HUES6 (cell line): ENCODE data around the gene ARID5B.

Source experiments
- H3K27ac ChIP-seq: 2 replicates; pipeline ENCODE4 v1.7.0; 2013; ENCODE audit warnings: low read depth, mild to moderate bottlenecking, low read length, inconsistent platforms
- H3K27me3 ChIP-seq: 2 replicates; pipeline ENCODE4 v1.6.1; 2013; ENCODE audit warnings: low read length; ENCODE audit not compliant: control insufficient read depth, insufficient read depth
- H3K36me3 ChIP-seq: 2 replicates; pipeline ENCODE4 v1.6.1; 2013; ENCODE audit warnings: low read length; ENCODE audit not compliant: control insufficient read depth, insufficient read depth
- H3K4me1 ChIP-seq: 2 replicates; pipeline ENCODE4 v1.6.1; 2013; ENCODE audit warnings: low read length; ENCODE audit not compliant: control insufficient read depth, insufficient read depth
- H3K4me3 ChIP-seq: 2 replicates; pipeline ENCODE4 v1.5.1; 2013; ENCODE audit warnings: low read depth, low read length
- H3K9ac ChIP-seq: one replicate; pipeline ENCODE4 v1.6.1; 2013; ENCODE audit warnings: mild to moderate bottlenecking, low read length
- H3K9me3 ChIP-seq: 2 replicates; pipeline ENCODE4 v1.6.1; 2013; ENCODE audit warnings: low read depth, low read length; ENCODE audit not compliant: control insufficient read depth, insufficient read depth

Gene ARID5B

DNA sequence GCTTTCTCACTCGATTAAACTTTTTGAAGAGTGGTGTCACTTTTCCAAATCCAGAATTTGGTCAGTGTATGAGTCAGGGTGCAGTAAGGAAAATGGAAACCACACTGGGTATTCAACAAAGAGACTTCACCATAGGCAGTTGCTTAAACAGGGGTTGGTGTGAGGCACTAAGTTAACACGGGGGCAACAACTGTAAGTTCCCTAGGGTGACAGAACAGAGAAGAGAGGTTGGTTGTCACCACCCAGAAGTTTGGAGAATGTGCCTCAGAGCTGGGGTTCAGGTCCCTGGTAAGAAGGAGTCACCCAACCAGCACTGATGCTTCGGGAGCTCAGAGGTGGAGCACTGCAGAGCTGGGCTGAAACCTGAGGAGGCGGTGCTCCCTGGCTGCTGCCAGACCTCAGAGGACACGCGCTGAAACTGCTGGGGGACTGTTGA is 170.4 kb downstream of the ARID5B start:
- Histone ChIP-seq H3K27me3 (no peaks in the 10 kb centered on the region), H3K36me3 (no peaks in the 10 kb centered on the region), H3K4me3 (no peak overlapping the region), H3K9ac (no peak overlapping the region), H3K4me1 (peaks cover 8% of the 10 kb centered on the region; the same call in 1 of the 2 replicates), H3K9me3 (no peaks in the 10 kb centered on the region), H3K27ac (no peak overlapping the region)

GRCh38 chr10:62072901-62073300 is 171.4 kb downstream of the ARID5B start:
- Histone ChIP-seq H3K4me1 (peaks cover 8% of the 10 kb centered on the region; the same call in 1 of the 2 replicates), H3K9ac (no peak overlapping the region), H3K27ac (no peak overlapping the region), H3K4me3 (no peak overlapping the region), H3K27me3 (no peaks in the 10 kb centered on the region), H3K36me3 (no peaks in the 10 kb centered on the region), H3K9me3 (no peaks in the 10 kb centered on the region)

- Histone ChIP-seq H3K36me3 (no peaks in the 10 kb centered on the region), H3K27me3 (no peaks in the 10 kb centered on the region), H3K4me1 (peaks cover 8% of the 10 kb centered on the region; the same call in 1 of the 2 replicates), H3K9ac (no peak overlapping the region), H3K27ac (no peak overlapping the region), H3K4me3 (no peak overlapping the region), H3K9me3 (no peaks in the 10 kb centered on the region)
These were observed 171.9 kb downstream of the ARID5B start for GRCh38 chr10:62073429-62073828.

DNA sequence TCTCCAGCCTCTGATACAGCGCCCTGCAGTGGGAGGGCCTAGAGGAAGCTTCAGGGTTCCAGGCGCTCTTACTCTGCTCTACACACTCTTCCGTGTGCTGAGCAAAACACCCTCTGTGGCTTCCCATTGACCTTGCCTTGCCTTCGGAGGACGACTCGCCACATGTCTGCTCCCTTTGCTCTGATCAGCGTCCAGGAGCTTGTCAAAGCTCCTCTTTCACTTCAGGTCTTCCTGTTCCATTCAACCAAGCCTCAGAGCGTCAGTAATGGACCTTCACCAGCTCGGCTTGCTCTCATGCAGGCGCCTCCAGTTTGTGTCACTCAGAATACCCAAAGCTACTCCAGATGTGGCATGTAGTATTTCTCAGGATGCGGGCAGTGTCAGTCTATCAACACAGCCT is 173.9 kb downstream of the ARID5B start:
- H3K9me3 ChIP-seq = no peaks in the 10 kb centered on the region
- H3K9ac ChIP-seq = no peak overlapping the region
- H3K4me3 ChIP-seq = no peak overlapping the region
- H3K27me3 ChIP-seq = no peaks in the 10 kb centered on the region
- H3K36me3 ChIP-seq = no peaks in the 10 kb centered on the region
- no peak overlapping the region for H3K27ac ChIP-seq
- H3K4me1 ChIP-seq = no peaks in the 10 kb centered on the region

DNA sequence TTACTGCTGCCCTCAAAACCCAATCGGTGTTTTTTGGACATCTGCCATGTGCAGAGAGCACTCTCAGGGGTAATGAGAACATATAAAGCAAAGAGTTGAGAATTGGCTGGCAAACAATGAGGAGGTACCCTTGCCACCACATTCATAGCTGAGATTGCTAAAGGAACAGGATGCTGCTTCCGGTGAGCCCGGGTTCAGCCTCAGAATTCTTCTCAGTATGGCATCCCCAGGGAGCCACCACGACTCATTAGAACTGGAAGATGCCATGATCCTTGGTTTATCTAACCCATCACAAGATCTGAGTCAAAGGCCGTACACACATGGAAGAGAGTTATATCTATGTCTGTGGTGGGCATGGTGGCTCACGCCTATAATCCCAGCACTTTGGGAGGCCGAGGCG is 174.4 kb downstream of the ARID5B start:
- no peaks in the 10 kb centered on the region for H3K4me1 ChIP-seq
- H3K9me3 ChIP-seq = no peaks in the 10 kb centered on the region
- no peak overlapping the region for H3K27ac ChIP-seq
- H3K4me3 ChIP-seq = no peak overlapping the region
- no peaks in the 10 kb centered on the region for H3K36me3 ChIP-seq
- no peak overlapping the region for H3K9ac ChIP-seq
- H3K27me3 ChIP-seq = no peaks in the 10 kb centered on the region

GRCh38 chr10:62076891-62077290 is 175.4 kb downstream of the ARID5B start:
- Histone ChIP-seq H3K36me3 (no peaks in the 10 kb centered on the region), H3K27me3 (no peaks in the 10 kb centered on the region), H3K4me3 (no peak overlapping the region), H3K9ac (no peak overlapping the region), H3K9me3 (no peaks in the 10 kb centered on the region), H3K27ac (no peak overlapping the region), H3K4me1 (no peaks in the 10 kb centered on the region)

GRCh38 chr10:62077330-62078015 is 176.0 kb downstream of the ARID5B start:
- Histone ChIP-seq H3K9me3 (no peaks in the 10 kb centered on the region), H3K36me3 (no peaks in the 10 kb centered on the region), H3K27me3 (no peaks in the 10 kb centered on the region), H3K4me3 (no peak overlapping the region), H3K27ac (no peak overlapping the region), H3K9ac (no peak overlapping the region), H3K4me1 (no peaks in the 10 kb centered on the region)

DNA sequence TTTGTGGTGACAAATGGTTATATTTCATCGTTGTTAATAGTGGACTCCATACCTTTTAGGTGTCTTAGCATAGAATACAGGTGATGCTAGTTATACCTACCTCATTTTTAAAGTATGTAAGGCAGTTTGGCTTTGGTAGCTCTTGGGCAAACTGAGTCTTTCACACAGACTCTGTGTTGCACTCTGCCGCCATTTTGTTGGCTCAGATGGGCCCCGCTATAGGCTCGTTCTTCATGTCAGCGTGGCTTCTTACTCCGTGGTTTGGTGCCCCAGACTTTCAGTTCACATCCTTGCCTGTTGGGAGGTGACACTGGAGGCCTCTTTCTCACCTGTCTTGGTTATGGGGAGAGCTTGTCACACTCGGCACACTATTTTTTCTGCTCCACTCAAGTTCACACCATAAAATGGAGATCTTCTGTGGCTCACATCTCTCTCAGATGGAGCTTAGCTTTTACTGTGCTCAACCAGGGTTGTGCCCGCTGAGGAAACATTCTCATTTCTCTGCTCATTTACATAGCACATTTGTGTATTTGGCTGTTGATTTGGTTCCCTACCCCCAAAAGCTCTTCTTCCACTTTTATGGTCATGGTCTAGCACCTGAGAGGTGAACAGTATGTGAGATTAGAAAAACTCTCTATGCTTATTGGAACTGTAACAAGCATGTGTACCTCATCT is 178.5 kb downstream of the ARID5B start:
- Histone ChIP-seq H3K36me3 (no peaks in the 10 kb centered on the region), H3K27ac (no peak overlapping the region), H3K4me1 (no peaks in the 10 kb centered on the region), H3K9me3 (no peaks in the 10 kb centered on the region), H3K4me3 (no peak overlapping the region), H3K9ac (no peak overlapping the region), H3K27me3 (no peaks in the 10 kb centered on the region)

DNA sequence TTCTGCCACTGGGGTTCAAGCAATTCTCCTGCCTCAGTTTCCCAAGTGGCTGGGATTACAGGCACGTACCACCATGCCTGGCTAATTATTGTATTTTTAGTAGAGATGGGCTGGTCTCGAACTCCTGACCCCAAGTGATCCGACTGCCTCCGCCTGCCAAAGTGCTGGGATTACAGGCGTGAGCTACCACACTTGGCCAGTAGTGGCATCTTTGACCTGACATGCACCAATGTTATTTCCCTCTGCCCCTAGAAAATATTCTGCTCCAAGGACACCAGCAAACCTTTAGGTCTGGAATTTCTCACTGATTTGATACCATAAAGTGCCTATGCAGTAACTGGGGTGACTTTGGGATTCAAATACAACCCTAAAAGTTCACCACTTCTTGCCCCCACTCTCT is 179.4 kb downstream of the ARID5B start:
- no peaks in the 10 kb centered on the region for H3K36me3 ChIP-seq
- H3K4me1 ChIP-seq = no peaks in the 10 kb centered on the region
- H3K9me3 ChIP-seq = no peaks in the 10 kb centered on the region
- no peak overlapping the region for H3K4me3 ChIP-seq
- no peak overlapping the region for H3K27ac ChIP-seq
- no peak overlapping the region for H3K9ac ChIP-seq
- H3K27me3 ChIP-seq = no peaks in the 10 kb centered on the region

DNA sequence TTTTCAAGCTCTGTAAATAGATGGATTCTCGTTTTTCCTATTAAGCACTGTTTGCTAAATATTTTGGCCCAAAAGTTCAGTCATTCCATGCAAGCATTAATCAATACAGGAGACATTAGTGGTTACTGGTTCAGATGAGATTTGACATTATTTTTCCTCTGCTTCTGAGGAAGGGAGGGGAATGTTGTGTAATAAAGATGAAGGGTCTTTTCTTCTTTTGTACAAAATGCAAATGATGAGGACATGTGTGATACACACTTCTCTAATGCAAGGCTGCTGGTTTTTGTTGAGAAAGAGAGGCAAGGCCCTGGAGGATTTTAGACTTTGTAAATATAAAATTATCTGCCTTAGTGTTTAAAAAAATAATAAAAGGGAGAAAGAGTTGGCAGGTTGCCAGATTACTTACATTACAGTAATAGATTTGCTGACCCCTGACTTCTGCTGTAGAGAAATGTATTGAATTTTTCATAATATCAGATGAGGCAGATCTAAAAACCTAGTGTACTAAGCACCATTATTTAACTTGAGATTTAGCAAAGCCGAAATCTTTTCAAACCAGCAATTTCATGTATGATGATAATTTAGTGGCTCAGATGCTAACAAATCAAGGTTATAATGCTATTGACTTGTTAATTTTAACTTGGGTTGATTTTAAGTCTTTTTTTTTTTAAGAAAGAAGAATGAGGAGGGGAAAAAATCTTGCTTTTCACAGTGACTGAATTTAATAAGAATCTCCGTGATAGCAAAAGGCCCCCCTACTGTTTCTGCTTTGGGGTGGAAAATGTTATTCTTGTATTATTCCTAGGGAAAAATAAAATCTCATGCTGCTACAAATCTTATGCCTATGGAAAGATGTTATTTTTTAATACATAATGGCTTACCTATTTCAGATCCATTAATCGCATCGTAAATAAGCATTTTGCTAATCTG is 180.1 kb downstream of the ARID5B start:
- Histone ChIP-seq H3K36me3 (no peaks in the 10 kb centered on the region), H3K4me3 (no peak overlapping the region), H3K4me1 (no peaks in the 10 kb centered on the region), H3K9ac (no peak overlapping the region), H3K27me3 (no peaks in the 10 kb centered on the region), H3K9me3 (no peaks in the 10 kb centered on the region), H3K27ac (no peak overlapping the region)

DNA sequence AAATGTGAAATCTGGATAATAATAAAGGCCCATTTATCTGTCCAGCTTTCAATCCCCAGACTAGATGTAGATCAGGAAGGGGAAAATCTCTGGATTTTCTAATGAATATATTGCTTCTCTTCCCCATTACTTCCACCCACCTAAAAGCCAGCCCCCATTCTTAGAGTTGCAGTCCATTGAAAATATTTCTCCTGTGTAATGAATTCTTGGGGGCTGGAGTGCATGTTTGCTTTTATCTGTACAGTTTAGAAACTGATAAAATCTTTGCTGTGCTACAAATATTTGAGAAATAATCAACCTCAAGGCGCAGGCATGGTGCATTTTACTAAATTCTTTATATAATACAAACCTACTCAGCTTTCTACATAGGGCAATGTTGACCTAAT is 180.8 kb downstream of the ARID5B start:
- H3K4me1 ChIP-seq = no peaks in the 10 kb centered on the region

More for the DNA sequence above, 180.8 kb downstream of the ARID5B start:
- no peak overlapping the region for H3K4me3 ChIP-seq
- H3K27me3 ChIP-seq = no peaks in the 10 kb centered on the region
- H3K9ac ChIP-seq = no peak overlapping the region
- H3K27ac ChIP-seq = no peak overlapping the region
- no peaks in the 10 kb centered on the region for H3K9me3 ChIP-seq
- H3K36me3 ChIP-seq = no peaks in the 10 kb centered on the region
